Osteocyte (in vitro differentiated cells): ENCODE data around the gene ZNF559. TPM values are rescaled to one million over a fixed set of nuclear protein-coding genes. Genes with fewer than 3 reads are reported as not detected.

Experiments
- DNase-seq: peaks from one replicate; pipeline ENCODE4 v3.0.0; 2021; ENCODE audit warnings: mixed read lengths; ENCODE audit not compliant: unreplicated experiment; ENCODE audit errors: extremely low spot score
- H3K27ac Mint-ChIP-seq: one replicate; pipeline ENCODE4 v1.8.0; 2021; ENCODE audit warnings: mild to moderate bottlenecking, mixed read lengths; ENCODE audit not compliant: unreplicated experiment
- H3K27me3 Mint-ChIP-seq: one replicate; pipeline ENCODE4 v1.8.0; 2021; ENCODE audit warnings: mixed read lengths; ENCODE audit not compliant: unreplicated experiment
- H3K36me3 Mint-ChIP-seq: one replicate; pipeline ENCODE4 v1.8.0; 2021; ENCODE audit warnings: mixed read lengths; ENCODE audit not compliant: unreplicated experiment
- H3K4me1 Mint-ChIP-seq: one replicate; pipeline ENCODE4 v1.8.0; 2021; ENCODE audit warnings: mixed read lengths; ENCODE audit not compliant: unreplicated experiment
- H3K4me3 Mint-ChIP-seq: one replicate; pipeline ENCODE4 v1.8.0; 2021; ENCODE audit warnings: mild to moderate bottlenecking, moderate library complexity, mixed read lengths; ENCODE audit not compliant: unreplicated experiment
- H3K9me3 Mint-ChIP-seq: one replicate; pipeline ENCODE4 v1.8.0; 2021; ENCODE audit warnings: mixed read lengths; ENCODE audit not compliant: unreplicated experiment
- total RNA-seq: library from RNA; stranded (reverse); gene quantifications from 2 replicates; pipeline ENCODE4 v1.2.1, GENCODE V29; 2021
- TF ChIP-seq, protein P1 (sequence below): fragments of 200-600 bp; sonication (generic); IDR thresholded peaks from 2 replicates; pipeline ENCODE4 v1.5.0; 2021; ENCODE audit warnings: antibody characterized with exemption, mild to moderate bottlenecking, moderate library complexity

Gene ZNF559
- total RNA-seq, 1 donor from 2014 or later = 24.1 TPM

DNA sequence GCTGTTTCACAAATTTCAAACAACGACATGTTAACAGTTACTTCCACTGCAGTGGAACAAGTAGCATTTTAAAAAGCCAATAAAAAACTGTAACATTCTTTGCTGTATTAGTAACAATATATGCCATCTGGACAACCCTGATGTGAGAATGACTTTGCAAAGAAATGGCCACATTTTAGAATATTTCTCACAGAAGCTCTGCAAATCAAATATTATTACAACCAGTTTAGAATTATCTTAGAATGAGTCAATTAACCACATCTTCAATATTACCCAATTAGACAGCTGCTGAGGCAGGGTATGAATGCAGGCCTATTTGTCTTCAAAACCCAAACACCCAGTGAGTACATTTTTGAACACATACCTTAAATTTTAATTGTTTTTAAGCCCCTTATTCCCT, 17.5 kb upstream of the ZNF559 start:
- Mint-ChIP-seq H3K27me3 (no peaks in the 10 kb centered on the region), H3K9me3 (peaks cover 21% of the 10 kb centered on the region), H3K27ac (no peak overlapping the region), H3K36me3 (peaks cover 44% of the 10 kb centered on the region), H3K4me1 (peaks cover 14% of the 10 kb centered on the region), H3K4me3 (no peak overlapping the region)
- no peak for DNase-seq
- TF ChIP-seq, protein P1, sequence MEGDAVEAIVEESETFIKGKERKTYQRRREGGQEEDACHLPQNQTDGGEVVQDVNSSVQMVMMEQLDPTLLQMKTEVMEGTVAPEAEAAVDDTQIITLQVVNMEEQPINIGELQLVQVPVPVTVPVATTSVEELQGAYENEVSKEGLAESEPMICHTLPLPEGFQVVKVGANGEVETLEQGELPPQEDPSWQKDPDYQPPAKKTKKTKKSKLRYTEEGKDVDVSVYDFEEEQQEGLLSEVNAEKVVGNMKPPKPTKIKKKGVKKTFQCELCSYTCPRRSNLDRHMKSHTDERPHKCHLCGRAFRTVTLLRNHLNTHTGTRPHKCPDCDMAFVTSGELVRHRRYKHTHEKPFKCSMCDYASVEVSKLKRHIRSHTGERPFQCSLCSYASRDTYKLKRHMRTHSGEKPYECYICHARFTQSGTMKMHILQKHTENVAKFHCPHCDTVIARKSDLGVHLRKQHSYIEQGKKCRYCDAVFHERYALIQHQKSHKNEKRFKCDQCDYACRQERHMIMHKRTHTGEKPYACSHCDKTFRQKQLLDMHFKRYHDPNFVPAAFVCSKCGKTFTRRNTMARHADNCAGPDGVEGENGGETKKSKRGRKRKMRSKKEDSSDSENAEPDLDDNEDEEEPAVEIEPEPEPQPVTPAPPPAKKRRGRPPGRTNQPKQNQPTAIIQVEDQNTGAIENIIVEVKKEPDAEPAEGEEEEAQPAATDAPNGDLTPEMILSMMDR = no peak

DNA sequence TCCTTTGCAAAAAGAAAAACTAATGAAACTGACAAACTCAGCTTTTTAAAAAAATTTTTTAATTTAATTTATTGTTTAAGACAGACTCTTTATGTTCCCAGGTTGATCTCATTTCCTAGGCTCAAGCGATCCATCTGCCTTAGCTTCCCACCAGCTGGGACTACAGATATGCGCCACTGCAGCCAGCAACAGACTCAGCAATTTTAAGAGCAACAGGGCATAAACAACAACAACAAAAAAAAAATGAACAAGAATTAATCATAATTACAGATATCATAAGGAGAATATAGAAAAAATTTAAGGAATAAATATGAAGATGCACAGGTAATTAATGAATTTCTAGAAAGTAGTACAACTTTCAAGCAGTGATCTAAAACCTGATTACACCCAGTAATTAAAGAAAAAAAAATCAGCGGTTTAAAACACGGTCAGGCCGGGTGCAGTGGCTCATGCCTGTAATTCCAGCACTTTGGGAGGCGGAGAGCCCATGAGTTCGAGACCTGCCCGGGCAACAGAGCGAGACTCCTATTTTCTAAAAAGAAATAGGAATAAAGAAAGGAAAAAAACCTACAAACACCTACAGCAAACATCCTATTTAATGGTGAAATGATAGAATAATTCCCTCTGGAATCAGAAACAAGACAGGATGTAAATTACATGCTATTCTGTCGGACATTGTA, 15.7 kb upstream of the ZNF559 start:
- H3K27ac Mint-ChIP-seq = peak overlapping the region; percentile 63
- no peaks in the 10 kb centered on the region for H3K27me3 Mint-ChIP-seq
- DNase-seq = no peak
- H3K4me1 Mint-ChIP-seq = peaks cover 14% of the 10 kb centered on the region
- peak overlapping the region; percentile 97 for H3K4me3 Mint-ChIP-seq
- TF ChIP-seq, protein P1 = no peak
- peaks cover 15% of the 10 kb centered on the region for H3K9me3 Mint-ChIP-seq
- H3K36me3 Mint-ChIP-seq = peaks cover 27% of the 10 kb centered on the region

DNA sequence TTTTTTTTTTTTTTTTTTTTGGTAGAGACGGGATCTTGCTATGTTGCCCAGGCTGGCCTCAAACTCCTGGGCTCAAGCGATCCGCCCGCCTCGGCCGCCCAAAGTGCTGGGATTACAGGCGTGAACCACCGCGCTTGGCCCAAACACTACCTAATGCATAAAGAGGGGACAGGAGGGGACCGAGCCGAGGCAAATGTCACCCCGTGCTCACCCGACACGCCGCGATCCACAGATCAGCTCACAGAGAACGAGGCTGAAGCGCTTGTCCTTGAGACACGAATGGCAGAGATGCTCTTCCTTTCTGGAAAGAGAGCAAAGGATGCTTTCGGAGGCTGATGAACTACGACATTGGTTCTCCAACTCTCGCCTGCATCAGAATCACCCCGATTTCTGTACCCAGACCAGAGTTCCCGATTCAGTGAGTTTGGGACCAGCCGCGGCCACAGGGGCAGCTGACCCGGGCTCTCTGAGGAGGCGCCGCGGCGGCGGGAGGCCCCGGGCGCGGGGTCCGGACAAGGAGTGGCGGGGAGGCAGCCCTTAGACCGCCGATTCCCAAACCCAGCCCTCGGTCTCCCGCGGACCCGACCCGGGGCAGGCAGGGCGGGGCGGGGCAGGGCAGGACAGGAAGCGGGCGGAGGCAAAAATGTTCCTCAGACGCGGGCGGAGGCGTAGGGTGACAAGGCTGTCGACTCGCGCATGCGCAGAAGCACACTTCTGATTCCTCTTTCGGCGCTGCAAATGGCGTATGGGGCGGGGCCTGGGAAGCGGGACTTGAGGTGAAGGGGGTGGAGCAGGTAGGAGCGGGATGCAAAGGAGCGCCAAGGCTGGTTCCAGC, 14.6 kb upstream of the ZNF559 start, which contains the start of gene ZNF699:
TSS of gene ZNF699 (minus strand) at position 700 of the 835 bp plus-strand sequence. CDS start 4,719 bp downstream, outside the sequence.
- H3K27me3 Mint-ChIP-seq = no peaks in the 10 kb centered on the region
- H3K27ac Mint-ChIP-seq = peak within 1 kb of the TSS; percentile 97
- peak within 1 kb of the TSS; percentile 97 for H3K4me3 Mint-ChIP-seq
- H3K9me3 Mint-ChIP-seq = peaks cover 10% of the 10 kb centered on the region
- TF ChIP-seq, protein P1 = no peak
- peaks cover 18% of the 10 kb centered on the region for H3K36me3 Mint-ChIP-seq
- peaks cover 14% of the 10 kb centered on the region for H3K4me1 Mint-ChIP-seq
- DNase-seq = peak; percentile 99

DNA sequence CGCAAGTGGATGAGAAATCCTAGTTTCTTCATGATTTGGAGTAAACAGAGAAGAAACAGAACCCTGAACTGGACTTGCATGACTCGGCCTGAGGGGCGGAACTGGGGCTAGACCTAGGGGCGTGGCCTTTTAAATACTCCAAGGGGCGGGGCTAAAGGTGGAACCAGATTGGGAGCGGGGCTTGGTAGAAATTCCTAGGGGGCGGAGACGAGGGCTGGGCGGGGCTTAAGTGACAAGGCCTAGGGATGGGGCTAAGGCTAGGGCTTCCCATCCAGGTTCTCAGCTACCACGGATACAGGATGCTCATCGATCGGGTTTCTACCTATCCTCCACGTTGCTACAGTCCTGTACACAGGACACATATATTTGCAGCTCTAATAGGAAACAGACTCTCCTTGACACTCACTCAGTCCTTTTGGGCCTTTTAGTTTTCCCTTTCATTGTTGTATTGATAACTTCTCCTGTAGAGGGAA, 14.0 kb upstream of the ZNF559 start:
- TF ChIP-seq, protein P1 = no peak
- Mint-ChIP-seq H3K4me3 (peak overlapping the region; percentile 97), H3K4me1 (peaks cover 14% of the 10 kb centered on the region), H3K27me3 (no peaks in the 10 kb centered on the region), H3K27ac (peak overlapping the region; percentile 97), H3K9me3 (peaks cover 10% of the 10 kb centered on the region), H3K36me3 (peaks cover 12% of the 10 kb centered on the region)
- no peak for DNase-seq

DNA sequence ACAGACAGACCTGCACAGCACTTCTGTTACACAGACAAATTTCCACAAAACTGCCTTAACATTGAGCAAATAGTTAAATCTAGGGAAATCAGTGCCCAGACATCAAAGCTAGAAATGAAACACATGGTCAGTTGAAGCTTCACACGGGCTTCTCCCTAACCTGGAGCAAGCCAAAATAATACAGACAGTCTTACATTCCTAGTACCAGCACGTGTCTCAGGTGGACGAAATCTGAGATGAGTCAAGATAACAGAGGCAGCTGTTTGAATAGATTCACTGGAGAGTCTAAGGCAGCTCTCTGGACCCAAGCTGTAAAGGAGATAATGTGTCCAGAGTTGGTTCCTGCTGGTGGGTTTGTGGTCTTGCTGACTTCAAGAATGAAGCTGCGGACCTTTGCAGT, 10.2 kb upstream of the ZNF559 start:
- Mint-ChIP-seq H3K27ac (no peak overlapping the region), H3K27me3 (no peaks in the 10 kb centered on the region), H3K4me3 (no peak overlapping the region), H3K36me3 (no peaks in the 10 kb centered on the region), H3K9me3 (peaks cover 17% of the 10 kb centered on the region), H3K4me1 (peaks cover 3% of the 10 kb centered on the region)
- TF ChIP-seq, protein P1 = no peak
- no peak for DNase-seq
